ENCODE results near the gene EVI5.
"Not testable (repeated sequence)": the region's sequence is repeated elsewhere in the genome, so short reads cannot be mapped to it uniquely, and the experiment has no call there.

Gene EVI5

DNA sequence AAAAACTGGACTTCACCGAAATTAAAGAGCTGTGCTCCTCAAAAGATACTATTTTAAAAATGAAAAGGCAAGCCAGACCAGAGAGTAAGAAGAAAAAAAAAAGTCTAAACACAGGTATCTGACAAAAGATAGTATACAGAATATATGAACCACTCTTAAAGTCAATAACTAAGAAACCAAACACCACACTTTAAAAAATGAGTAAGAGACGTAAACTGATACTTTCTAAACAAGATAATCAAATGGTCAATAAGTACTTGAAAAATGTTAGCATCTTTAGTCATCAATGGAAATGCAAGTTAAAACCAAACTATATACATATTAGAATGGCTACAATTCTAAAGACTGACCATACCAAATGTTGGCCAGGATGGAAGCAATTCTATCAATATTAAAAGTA is 77.6 kb downstream of the EVI5 start:
- intact Hi-C loops (cut with DNase I), result no loop called here

DNA sequence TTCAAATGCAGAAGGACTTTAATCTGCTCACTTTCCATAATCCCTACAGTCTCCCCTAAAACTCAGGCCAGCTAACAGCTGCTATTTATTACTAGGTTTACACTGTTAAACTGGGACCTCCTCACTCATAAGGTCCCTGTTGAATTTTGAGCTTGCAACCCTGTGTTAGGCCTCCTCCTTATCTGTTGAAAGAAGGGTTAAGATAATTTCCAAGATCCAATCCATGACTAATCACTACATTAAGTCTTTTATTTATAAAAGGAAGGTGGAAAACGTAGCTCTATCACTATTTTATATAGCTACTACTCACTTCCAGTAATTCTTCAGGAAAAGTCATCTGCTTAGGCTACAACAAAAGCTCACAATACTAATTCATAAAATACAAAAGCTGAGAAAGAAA is 79.5 kb downstream of the EVI5 start:
- intact Hi-C loops (cut with DNase I), result no loop called here
- DNase-seq, result no peak

More for the DNA sequence above, 77.6 kb downstream of the EVI5 start:
- DNase-seq, result no peak

DNA sequence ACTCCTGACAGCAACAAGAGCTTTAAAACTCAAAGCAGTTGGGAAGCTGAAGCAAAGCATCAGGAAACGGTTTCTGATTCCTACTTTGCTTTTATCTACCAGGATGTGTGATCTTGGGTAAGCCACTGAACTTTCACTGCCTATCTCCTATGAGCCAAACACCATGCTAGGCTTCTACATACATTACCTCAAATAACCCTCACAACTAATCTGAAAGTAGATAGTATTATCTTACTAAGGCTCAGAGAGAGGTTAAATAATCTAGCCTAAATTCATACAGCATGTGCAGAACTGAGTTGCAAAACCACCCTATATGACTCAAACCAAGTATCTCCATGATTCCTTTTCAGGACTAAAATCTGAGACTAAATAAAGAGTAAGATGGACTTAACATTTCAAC is 83.8 kb downstream of the EVI5 start:
- DNase-seq, result no peak
- intact Hi-C loops (cut with DNase I), result no loop called here

DNA sequence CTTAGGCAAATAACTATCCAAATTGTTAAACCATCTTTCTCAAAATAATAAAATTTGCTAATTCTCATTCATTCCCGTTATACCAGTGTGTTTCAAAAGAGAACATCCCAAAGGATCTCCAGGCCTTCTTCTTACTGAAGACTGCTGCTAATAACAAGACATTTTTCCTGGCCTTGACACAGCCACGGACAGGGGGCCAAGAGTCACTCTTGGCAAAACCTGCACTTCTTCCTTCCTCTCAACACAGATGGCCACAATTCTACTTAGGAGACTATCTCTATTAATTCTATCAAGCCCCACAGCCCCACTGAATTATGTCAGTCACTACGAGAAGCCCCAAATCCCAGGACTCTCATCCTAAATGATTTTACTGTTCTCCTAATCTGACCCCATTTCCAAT is 86.0 kb downstream of the EVI5 start:
- intact Hi-C loops (cut with DNase I), result no loop called here
- no peak for DNase-seq

DNA sequence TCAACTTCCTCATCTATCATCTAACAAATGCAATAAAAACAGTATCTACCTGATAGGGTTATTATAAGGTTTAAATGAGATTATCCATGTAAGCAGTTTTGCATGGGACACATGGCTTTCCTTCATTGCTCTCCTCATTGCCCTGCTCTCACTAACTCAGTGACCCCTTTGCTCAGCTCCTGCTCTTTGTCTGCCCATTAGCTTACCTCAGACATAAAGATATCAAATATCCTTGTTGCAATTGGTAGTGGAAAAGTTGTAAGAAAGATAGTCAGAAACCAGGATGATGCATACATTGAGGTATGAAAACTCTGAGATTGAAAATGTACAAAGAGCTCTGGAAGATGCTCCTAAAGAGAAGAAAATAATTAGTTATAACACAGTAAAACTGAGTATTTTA is 89.8 kb downstream of the EVI5 start:
- no peak for DNase-seq
- intact Hi-C loops (cut with DNase I), result no loop called here

DNA sequence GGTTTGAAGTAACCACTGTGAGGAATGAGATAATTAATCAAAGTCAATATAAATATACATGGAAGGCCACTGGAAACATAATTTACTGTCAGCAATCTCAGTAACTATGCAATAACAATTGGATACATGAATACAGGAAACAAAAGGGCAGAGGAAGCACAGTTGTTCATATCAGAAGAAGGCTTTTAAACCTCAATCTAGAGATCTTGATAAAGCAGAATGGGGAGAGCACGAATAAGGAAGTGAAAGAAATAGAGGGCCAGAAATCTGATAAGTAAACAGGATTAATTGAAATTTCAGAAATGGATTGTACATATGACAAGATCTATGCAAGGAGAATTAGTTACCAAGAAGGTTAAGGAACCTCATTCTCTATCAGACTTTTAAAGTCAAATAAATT is 93.0 kb downstream of the EVI5 start:
- intact Hi-C loops (cut with DNase I), result no loop called here
- DNase-seq, result no peak

DNA sequence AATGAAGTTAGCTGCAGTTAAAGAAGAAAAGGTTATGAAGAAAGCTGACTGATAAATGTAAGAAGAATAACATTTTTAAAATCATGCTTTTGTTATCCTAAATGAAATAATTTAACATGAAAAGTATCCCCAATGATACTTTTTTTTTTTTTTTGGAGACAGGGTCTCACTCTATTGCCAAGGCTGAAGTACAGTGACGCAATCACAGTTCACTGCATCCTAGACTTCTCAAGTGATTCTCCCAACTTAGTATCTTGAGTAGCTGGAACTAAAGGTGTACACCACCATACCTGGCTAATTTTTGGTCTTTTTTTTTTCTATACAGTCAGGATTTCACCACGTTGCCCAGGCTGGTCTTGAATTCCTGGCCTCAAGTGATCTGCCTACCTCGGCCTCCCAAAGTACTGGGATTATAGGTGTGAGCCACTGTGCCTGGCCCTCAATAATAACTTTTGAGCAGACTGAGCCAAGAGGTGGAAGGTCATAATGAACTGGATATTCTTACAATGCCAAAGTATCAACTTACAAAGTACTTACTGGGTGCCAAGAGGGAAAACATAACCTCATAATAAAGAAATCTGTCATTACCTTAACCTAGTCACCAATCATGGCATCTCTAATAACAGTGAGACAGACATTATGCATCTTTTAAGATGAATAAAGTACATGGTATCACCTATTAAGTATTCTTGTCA is 94.5 kb downstream of the EVI5 start:
- intact Hi-C loops (cut with DNase I), result no loop called here
- DNase-seq, result no peak

DNA sequence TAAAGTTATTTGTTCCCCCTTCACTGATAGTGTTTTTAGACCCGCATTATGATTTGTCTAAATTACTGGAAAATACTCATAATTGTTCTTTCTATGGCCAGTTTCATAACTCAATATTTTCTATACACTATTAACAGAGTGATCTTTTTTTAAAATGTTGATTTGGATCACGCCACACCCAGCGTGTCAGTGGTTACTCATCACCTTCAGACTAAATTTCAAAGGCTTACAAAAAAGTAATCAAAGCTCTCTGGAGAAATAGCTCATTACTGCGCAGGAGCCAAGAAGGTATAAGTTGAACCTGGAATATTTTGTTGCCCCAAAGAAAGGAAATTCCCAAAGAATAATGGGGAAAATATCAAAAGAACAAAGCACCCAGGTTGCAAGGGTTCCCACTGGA is 104.9 kb downstream of the EVI5 start:
- DNase-seq, result no peak

DNA sequence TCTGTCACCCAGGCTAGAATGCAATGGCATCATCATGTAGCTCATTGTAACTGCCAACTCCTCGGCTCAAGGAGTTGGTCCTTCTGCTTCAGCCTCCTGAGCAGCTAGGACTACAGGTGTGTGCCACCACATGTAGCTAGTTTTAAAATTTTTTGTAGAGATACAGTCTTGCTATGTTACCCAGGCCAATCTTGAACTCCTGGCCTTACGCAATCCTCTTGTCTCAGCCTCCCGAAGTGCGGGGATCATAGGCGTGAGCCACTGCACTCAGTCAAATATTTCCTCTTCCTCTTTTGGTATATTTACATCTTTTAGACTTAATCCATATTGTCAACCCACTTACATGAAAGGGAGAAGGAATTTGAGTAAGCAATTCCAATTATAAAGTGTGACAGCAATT is 121.1 kb downstream of the EVI5 start:
- no peak for DNase-seq

More for the DNA sequence above, 104.9 kb downstream of the EVI5 start:
- intact Hi-C loops (cut with DNase I), result no loop called here

DNA sequence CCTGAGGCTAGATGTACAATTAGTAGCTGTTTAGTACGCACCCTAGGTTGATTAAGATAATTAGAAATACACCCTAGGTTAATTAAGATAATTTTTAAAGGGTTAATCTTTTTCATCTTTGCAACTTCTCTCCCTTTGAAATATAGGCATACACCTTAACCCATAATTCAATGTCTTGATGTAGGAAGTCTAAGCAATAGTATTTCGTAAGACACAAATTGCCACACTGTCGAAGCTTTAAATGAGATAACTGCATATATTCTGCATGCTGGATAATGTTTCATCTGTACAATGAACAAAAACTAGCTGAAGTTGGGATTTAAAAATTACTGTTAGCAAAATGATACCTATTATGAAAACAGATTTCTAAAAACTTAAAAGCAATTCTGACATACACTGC is 122.9 kb downstream of the EVI5 start:
- intact Hi-C loops (cut with DNase I), result no loop called here
- DNase-seq, result no peak

More for the DNA sequence above, 121.1 kb downstream of the EVI5 start:
- intact Hi-C loops (cut with DNase I), result no loop called here

DNA sequence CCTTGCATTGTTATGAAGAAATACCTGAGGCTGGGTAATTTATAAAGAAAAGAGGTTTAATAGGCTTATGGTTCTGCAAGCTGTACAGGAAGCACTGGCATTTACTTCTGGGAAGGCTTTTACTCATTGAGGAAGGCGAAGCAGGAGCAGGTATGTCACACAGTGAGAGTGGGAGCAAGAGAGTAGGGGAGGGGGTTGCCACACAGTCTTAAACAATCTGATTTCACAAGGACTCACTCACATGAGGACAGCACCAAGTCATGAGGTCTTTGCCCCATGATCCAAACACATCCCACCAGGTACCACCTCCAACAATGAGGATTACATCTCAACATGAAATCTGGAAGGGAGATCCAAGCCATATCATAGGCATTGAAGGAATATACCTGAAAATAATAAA is 127.2 kb downstream of the EVI5 start:
- intact Hi-C loops (cut with DNase I), result no loop called here
- no peak for DNase-seq

DNA sequence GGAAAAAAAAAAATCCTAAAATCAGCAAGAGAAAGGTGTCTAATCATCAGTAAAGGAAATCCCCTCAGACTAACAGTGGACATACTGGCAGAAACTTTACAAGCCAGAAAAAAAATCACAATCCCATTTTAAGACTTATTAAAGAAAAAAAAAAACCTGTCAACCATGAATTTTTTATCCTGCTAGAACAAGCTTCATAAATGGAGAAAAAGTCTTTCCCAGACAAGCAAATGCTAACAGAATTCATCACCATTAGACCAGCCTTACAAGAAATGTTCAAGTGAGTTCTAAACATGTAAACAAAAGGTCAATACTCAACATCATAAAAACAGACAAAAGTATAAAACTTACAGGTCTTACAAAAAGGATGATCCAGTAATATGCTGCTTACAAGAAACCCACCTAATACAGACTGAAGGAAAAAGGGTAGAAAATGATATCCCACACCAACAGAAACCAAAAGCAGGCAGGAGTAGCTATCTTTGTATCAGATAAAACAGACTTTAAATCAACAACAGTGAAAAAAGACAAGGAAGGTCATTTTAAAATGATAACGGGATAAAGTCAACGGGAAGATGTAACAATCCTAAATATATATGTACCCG is 129.6 kb downstream of the EVI5 start:
- intact Hi-C loops (cut with DNase I), result no loop called here
- DNase-seq, result no peak

DNA sequence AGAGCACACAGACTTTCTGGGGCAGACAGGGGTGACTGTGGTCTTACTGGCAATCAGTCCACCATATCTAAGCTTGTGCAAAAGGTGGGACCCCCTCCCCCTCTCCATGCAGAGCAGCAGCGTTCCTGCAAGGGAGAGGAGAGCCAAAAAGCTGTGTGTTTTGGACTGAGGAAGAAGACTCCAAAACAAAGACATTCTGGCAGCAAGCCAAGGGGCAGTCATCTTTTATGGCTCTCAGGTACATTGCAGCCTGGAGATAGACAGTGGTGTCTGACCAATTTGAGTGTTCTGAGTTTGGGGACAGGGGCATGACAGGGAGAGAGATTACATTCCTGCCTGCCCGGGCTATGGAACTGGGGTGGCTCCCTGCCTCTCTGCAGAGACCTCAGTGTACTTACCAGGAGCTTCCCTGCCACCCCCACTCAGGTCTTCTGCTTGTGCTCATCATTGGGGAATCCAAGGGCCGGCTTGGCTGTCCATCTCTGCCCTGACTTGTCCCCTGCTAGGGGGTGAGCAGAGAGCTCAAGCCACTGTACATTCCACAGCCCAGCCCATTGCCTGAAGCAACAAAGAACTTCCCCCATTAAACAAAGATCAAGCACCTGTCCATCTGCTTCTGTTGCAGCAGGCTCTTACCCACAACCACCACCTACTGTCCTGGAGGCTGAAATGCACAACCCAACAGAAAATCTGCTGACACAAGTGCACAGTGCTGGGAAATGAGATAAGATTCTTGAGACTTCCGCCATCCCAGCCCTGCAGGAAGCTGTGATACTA is 131.1 kb downstream of the EVI5 start:
- DNase-seq, result peak in 1 of 10 donors; percentile 62
- intact Hi-C loops (cut with DNase I), result no loop called here

DNA sequence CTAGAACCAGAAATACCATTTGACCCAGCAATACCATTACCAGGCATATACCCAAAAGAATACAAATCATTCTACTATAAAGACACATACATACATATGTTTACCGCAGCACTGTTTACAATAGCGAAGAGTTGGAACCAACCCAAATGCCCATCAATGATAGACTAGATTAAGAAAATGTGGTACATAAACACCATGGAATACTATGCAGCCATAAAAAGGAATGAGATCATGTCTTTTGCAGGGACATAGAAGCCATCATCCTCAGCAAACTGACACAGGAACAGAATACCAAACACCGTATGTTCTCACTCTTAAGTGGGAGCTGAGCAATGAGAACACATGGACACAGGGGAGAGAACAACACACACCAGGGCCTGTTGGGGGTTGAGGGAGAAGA is 144.2 kb downstream of the EVI5 start:
- intact Hi-C loops (cut with DNase I); DNase-seq: not testable (repeated sequence)

DNA sequence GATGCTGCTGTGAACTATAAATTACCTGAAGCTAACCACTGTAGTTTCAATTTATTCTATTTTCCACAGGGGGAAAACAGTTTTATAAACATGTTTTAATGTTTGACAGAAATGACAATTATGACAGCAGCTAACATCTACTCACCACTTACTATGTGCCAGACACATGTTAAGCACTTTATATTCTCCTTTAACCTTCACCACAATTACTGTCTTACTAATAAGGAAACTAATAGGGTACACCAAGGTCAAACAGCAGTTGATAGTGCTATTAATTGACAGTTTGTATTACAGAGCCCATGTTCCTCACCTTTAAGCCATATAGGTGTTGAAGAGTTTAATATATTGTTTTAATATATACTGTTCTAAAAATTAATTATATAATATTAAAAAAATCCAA is 146.4 kb downstream of the EVI5 start:
- intact Hi-C loops (cut with DNase I), result no loop called here
- DNase-seq, result no peak

DNA sequence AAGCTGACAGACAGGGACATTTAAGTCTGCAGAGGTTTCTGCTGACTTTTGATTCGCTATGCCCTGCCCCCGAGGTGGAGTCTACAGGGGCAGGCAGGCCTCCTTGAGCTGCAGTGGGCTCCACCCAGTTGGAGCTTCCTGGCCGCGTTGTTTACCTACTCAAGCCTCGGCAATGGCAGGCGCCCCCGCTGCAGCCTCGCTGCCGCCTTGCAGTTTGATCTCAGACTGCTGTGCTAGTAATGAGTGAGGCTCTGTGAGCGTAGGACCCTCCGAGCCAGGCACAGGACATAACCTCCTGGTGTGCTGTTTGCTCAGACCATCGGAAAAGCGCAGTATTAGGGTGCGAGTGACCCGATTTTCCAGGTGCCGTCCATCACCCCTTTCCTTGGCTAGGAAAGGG is 149.7 kb downstream of the EVI5 start:
- intact Hi-C loops (cut with DNase I), result not testable (repeated sequence)
- DNase-seq, result peak in 1 of 10 donors; percentile 73

DNA sequence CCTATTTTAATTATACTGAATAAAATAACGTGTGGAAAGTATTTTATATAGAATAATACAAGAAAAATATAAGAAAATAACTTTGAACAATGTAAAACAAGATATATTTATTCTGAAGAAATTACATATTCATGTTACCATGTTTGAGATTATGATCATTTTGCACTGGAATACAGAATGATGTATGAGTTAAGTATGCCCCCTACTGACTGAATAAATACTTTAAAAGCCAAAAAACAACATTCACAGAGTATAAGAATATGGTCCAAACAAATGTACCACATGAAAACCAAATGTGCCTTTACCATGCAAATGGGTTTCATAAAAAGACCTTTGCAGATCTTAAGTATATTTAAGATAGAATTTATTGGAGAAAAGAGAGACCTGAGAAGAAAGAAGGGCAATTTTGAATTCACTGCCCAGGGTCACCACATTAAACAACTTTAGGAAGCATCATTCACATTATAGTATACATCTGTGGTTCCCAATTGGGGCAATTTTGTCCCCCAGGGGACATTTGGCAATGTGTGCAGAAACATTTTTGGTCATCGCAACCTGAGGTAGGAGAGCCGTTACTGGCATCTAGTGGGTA is 161.6 kb downstream of the EVI5 start:
- DNase-seq, result no peak
- intact Hi-C loops (cut with DNase I), result loop anchor here (1.0 to 10.0 kb wide), 2 partner anchors 315 to 628 kb away; no protein-coding TSS in a partner anchor

DNA sequence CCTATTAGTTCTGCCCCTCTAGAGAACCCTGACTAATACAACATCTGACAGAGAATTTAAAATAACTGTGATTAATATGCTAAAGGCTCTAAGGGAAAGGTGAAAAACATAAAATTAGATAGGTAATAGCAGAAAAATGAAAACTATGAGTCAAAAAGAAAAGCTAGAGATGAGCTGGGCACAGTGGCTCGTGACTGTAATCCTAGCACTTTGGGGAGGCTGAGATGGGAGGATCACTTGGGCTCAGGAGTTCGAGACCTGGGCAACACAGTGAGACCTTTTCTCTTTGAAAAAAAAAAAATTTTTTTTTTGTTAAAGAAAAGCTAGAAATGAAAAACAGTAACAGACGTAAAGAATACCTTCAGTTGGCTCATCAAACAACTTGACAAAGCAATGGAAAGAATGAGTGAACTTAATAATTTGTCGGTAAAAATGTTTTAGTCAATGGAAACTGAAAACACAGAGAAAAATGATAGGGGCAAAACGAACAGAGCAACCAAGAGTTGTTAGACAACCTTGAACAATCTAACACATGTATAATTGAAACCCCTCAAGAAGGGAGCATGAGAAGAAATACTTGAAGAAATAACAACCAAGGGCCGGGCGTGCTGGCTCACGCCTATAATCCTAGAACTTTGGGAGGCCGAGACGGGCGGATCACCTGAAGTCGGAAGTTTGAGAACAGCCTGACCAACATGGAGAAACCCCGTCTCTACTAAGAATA is 165.3 kb downstream of the EVI5 start:
- intact Hi-C loops (cut with DNase I), result loop anchor here (10.0 kb wide), 1 partner anchor 625 kb away; no protein-coding TSS in a partner anchor
- DNase-seq, result peak in 1 of 10 donors; percentile 62

DNA sequence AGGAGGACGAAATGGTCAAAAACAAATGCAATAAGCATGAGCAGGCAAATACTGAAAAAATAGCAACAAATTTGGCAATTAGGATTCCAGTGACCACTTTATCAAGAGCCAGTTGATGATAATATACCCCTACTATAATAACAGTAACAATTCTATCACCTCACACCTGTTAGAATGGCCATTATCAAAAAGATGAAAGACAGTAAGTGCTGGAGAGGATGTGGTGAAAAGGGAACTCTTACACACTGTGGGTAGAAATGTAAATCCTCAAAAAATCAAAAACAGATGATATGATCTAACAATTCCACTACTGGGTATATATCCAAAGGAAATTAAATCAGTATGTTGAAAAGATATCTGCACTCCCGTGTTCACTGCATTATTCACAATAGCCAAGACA is 183.9 kb downstream of the EVI5 start:
- intact Hi-C loops (cut with DNase I), result no loop called here

DNA sequence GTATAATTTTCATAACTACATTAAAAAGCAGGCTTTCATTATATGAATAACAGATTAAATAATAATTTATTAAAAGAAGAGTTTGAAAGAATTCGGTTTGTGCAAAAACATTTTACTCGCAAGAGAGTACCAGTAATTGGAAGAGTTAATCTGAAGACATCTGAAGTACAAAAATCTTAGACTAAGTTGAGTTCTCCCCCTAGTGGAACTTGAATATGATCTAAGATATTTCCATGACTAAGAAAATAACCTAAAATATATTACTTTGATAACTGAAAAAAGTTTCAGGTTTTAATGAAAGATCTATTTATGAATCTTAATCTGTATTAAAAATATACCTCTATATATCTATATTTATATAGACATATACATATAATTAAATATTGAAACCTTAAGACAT is 185.7 kb downstream of the EVI5 start:
- no peak for DNase-seq
- intact Hi-C loops (cut with DNase I), result no loop called here

More for the DNA sequence above, 183.9 kb downstream of the EVI5 start:
- DNase-seq, result no peak

Measured in posterior cingulate gyrus (tissue), 11 donors.